Breast epithelium (tissue), 4 donors: ENCODE data around the gene SNRPE. TPM values are rescaled to one million over a fixed set of nuclear protein-coding genes. Genes with fewer than 3 reads are reported as not detected.

Experiments used
- DNase-seq, 2 donors: peaks; one replicate each; pipeline ENCODE4 v3.0.0-alpha.2; 2019; ENCODE audit warnings: low spot score in 2 of 2
- H3K27ac ChIP-seq, 2 donors: fragments of 200-600 bp; sonication (generic) in 1 of 2; one replicate each; pipeline ENCODE4 v1.5.1; 2016 to 2019; ENCODE audit warnings: mild to moderate bottlenecking in 1 of 2
- H3K27me3 ChIP-seq, 2 donors: fragments of 200-600 bp; sonication (generic) in 1 of 2; one replicate each; pipeline versions ENCODE4 v1.5.1 to v1.6.0; 2017 to 2019; ENCODE audit warnings: control low read depth in 1 of 2, mild to moderate bottlenecking in 1 of 2
- H3K36me3 ChIP-seq: fragments of 200-600 bp; one replicate; pipeline ENCODE4 v1.5.1; 2019
- H3K4me1 ChIP-seq, 2 donors: fragments of 200-600 bp; sonication (generic); one replicate each; pipeline ENCODE4 v1.5.1; 2016 to 2019; ENCODE audit warnings: control low read depth in 1 of 2
- H3K4me3 ChIP-seq, 3 donors: fragments of 200-600 bp; sonication (generic); 1 replicate in 2 of 3; 2 replicates in 1 of 3; pipeline ENCODE4 v1.5.1; 2016 to 2019; ENCODE audit warnings: mild to moderate bottlenecking in 3 of 3, moderate library complexity in 2 of 3
- H3K9me3 ChIP-seq, 2 donors: fragments of 200-600 bp; sonication (generic) in 1 of 2; one replicate each; pipeline ENCODE4 v1.5.1; 2016 to 2019; ENCODE audit warnings: control low read depth in 1 of 2
- POLR2A ChIP-seq: fragments of 450-650 bp; IDR thresholded peaks from one replicate; pipeline ENCODE4 v1.6.1; 2016; ENCODE audit warnings: antibody characterized with exemption, mild to moderate bottlenecking, moderate library complexity
- POLR2AphosphoS5 ChIP-seq, 3 donors: sonication (generic); formaldehyde crosslinking; IDR thresholded peaks; one replicate each; pipeline ENCODE4 v1.6.1; 2017; ENCODE audit warnings: antibody characterized with exemption in 3 of 3
- intact Hi-C: fragments of 100-400 bp; cut with DNase I; formaldehyde crosslinking; loops from one replicate; pipeline ENCODE4 v1.15.1; 2023; ENCODE audit warnings: low total_unique reads
- total RNA-seq, 3 donors: library from RNA; depleted of rRNA; stranded (reverse); fragments of >200 nt; gene quantifications; one replicate each; pipeline ENCODE4 v1.1.0, GENCODE V29; 2016
- TF ChIP-seq, protein P1 (sequence below), 3 donors: fragments of 450-650 bp; IDR thresholded peaks; one replicate each; pipeline ENCODE4 v1.5.1; 2016 to 2017; ENCODE audit warnings: antibody characterized with exemption in 3 of 3, mild to moderate bottlenecking in 3 of 3, moderate library complexity in 3 of 3

The SNRPE gene
- total RNA-seq, 3 donors from 2014 or later = 51.8 to 74.9 (median 73.4) TPM

DNA sequence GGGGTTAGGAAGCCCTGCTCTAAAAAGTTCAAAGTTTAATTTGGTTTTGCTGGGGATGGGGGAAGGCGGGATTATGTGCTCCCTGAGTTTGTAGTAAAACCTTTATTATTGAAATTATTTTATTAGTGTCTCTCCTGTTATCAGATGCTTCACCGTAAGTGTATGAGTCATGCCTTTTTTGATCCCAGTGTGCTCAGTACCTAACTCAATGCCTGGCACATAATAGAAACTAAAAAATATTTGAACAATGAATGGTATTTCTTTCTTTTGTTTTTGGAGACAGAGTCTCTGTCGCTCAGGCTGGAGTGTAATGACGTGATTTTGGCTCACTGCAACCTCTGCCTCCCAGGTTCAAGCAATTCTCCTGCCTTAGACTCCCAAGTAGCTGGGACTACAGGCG is 6.4 kb downstream of the SNRPE start:
- Histone ChIP-seq H3K36me3 (peaks cover 15% of the 10 kb centered on the region), H3K9me3 (no peaks in the 10 kb centered on the region), H3K4me3 (no peak overlapping the region), H3K4me1 (no peaks in the 10 kb centered on the region), H3K27me3 (no peaks in the 10 kb centered on the region), H3K27ac (no peak overlapping the region)
- DNase-seq = no peak
- intact Hi-C loops = loop anchor here (10.0 kb wide), 1 partner anchor 497 kb away; no protein-coding TSS in a partner anchor
- TF ChIP-seq, protein P1, sequence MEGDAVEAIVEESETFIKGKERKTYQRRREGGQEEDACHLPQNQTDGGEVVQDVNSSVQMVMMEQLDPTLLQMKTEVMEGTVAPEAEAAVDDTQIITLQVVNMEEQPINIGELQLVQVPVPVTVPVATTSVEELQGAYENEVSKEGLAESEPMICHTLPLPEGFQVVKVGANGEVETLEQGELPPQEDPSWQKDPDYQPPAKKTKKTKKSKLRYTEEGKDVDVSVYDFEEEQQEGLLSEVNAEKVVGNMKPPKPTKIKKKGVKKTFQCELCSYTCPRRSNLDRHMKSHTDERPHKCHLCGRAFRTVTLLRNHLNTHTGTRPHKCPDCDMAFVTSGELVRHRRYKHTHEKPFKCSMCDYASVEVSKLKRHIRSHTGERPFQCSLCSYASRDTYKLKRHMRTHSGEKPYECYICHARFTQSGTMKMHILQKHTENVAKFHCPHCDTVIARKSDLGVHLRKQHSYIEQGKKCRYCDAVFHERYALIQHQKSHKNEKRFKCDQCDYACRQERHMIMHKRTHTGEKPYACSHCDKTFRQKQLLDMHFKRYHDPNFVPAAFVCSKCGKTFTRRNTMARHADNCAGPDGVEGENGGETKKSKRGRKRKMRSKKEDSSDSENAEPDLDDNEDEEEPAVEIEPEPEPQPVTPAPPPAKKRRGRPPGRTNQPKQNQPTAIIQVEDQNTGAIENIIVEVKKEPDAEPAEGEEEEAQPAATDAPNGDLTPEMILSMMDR (IDR thresholded peaks at IDR 0.05) = no peak
- TF ChIP-seq POLR2A = no peak
- TF ChIP-seq POLR2AphosphoS5 (IDR thresholded peaks at IDR 0.05) = no peak

DNA sequence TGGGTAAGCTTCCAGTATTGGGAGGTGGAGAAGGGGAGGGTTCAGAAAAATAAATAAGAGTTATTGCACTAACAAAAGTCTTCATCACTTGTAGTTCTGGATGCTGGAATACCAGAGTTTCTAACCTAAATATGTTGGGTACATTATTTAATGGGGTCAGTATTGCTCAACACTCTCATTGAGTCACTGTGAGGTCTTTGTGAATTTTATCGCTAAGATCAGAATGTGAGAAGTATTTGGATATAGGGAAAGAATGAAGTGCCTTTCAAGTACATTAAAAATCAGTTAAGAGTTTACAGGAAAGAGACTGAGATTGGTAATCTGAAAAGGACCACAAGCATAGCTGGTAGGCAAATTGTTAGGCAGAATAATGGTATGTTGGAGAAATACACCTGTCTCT is 8.8 kb downstream of the SNRPE start:
- peaks cover 14% of the 10 kb centered on the region for H3K36me3 ChIP-seq

DNA sequence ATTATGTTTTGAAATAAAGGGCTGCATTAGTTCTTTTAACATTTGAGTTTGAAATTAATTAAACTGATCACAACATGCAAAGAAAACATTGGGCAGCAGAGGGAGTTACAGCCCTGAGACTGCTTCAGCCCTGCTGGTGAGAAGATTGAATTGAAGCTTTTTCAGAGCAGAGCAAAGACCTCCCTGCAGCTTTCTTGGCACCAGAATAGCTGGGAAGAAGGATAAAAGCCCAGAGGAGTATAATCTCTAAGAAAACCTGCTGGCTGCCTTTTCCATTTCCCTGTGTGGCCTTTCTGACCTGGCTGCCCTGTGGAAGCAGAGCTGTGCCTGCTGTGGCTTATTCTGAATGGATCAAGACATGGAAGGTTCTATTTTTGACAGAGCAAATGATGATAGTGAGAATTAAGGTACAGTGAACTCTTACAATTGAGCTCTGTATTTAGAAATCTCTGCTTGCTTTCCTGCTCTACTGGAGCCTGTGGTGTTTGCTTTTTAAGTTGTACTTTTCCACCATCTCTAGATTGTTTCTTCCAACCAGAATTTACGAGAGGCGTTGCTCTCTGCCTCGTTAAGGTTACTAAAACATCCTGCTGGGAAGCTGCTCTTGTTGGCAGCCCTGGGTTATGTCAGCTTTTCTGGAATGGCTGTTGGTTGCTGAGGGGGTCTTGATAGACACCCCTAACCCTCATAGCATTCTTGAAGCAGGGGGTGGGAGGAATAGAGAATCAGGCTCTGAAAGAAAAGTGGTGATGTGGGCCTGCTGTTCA is 9.9 kb downstream of the SNRPE start:
- TF ChIP-seq POLR2AphosphoS5 (IDR thresholded peaks at IDR 0.05) (peak in 2 of 3 donors; percentile 29 to 34), POLR2A (no peak)
- TF ChIP-seq, protein P1 (IDR thresholded peaks at IDR 0.05) = peak; percentile 80 to 99 (median 98)
- intact Hi-C loops = no loop called here
- Histone ChIP-seq H3K4me1 (no peaks in the 10 kb centered on the region), H3K9me3 (no peaks in the 10 kb centered on the region), H3K27ac (no peak overlapping the region), H3K4me3 (no peak overlapping the region), H3K36me3 (peaks cover 4% of the 10 kb centered on the region), H3K27me3 (no peaks in the 10 kb centered on the region)
- DNase-seq = no peak

More for the DNA sequence above, 8.8 kb downstream of the SNRPE start:
- intact Hi-C loops = no loop called here
- H3K4me1 ChIP-seq = no peaks in the 10 kb centered on the region
- TF ChIP-seq POLR2A (no peak), POLR2AphosphoS5 (IDR thresholded peaks at IDR 0.05) (no peak)
- TF ChIP-seq, protein P1 (IDR thresholded peaks at IDR 0.05) = no peak
- no peaks in the 10 kb centered on the region for H3K27me3 ChIP-seq
- no peaks in the 10 kb centered on the region for H3K9me3 ChIP-seq
- no peak overlapping the region for H3K4me3 ChIP-seq
- no peak overlapping the region for H3K27ac ChIP-seq
- DNase-seq = no peak

DNA sequence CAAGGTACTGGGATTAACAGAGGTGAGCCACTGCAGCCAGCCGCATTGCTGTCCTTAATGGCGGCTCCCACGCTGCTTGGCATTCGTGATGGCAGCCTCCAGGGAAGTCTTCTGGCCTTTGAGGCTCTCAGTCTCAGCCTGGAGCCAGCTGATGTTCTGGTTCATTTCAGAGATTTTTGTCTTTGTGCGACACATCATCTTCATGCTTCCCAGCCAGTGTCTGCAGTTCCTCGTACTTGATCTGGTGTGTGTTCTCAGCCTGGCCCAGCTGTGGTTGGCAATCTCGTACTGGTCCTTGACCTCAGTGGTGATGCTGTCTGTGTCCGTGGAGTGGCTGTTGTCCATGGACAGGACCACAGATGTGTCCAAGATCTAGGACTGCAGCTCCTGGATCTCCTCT is 11.7 kb downstream of the SNRPE start:
- TF ChIP-seq, protein P1 (IDR thresholded peaks at IDR 0.05) = no peak
- no peak for TF ChIP-seq POLR2A
- no peak for TF ChIP-seq POLR2AphosphoS5 (IDR thresholded peaks at IDR 0.05)
- Histone ChIP-seq H3K4me1 (no peaks in the 10 kb centered on the region), H3K9me3 (no peaks in the 10 kb centered on the region), H3K27me3 (no peaks in the 10 kb centered on the region), H3K4me3 (no peak overlapping the region), H3K27ac (no peak overlapping the region), H3K36me3 (no peaks in the 10 kb centered on the region)
- DNase-seq = no peak
- intact Hi-C loops = no loop called here

DNA sequence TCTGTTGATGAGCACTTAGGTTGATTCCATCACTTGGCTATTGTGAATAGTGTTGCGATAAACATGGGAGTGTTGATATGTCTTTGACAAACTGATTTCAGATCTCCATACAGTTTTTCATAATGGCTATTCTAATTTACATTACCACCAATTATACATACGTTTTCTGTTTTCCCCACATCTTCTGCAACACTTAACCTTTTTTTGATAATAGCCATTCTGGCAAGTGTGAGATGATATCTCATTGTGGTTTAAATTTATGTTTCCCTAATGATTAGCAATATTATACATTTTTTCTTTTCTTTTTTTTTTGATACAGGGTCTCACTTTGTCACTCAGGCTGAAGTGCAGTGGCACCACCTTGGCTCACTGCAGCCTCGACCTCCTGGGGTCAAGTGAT is 17.0 kb downstream of the SNRPE start:
- intact Hi-C loops = no loop called here
- H3K9me3 ChIP-seq = no peaks in the 10 kb centered on the region
- TF ChIP-seq POLR2AphosphoS5 (IDR thresholded peaks at IDR 0.05) = no peak
- TF ChIP-seq, protein P1 (IDR thresholded peaks at IDR 0.05) = no peak
- no peak for TF ChIP-seq POLR2A
- DNase-seq = no peak
- H3K4me1 ChIP-seq = no peaks in the 10 kb centered on the region
- no peak overlapping the region for H3K27ac ChIP-seq
- H3K36me3 ChIP-seq = no peaks in the 10 kb centered on the region
- no peak overlapping the region for H3K4me3 ChIP-seq
- no peaks in the 10 kb centered on the region for H3K27me3 ChIP-seq
